G401 (cell line): Measurements from ENCODE around the gene KCNK15. TPM values are rescaled to one million over a fixed set of nuclear protein-coding genes. Genes with fewer than 3 reads are reported as not detected.
A peak's percentile ranks its signal among the peaks of the same experiment; 100 is the strongest.

Experiments
- DNase-seq: peaks from one replicate; pipeline ENCODE4 v3.0.0-alpha.2; 2015; ENCODE audit warnings: low spot score
- in situ Hi-C: cut with HindIII; loops from 2 replicates; pipeline ENCODE4 v1.10.0; 2016; ENCODE audit warnings: low sequenced_read_pairs, mixed read lengths
- total RNA-seq: library from RNA; depleted of rRNA; stranded (reverse); fragments of >200 nt; shearing (Covaris generic); gene quantifications from 2 replicates; pipeline ENCODE4 v1.2.3, GENCODE V29; 2014

KCNK15 gene
- total RNA-seq, 1 experiment from 2014 or later, result 17.9 TPM

GRCh38 chr20:44772636-44773035, 27.0 kb downstream of the KCNK15 start:
- no peak for DNase-seq
- in situ Hi-C loops, result no loop called here

GRCh38 chr20:44773070-44773829, 27.6 kb downstream of the KCNK15 start:
- no peak for DNase-seq
- in situ Hi-C loops, result no loop called here

DNA sequence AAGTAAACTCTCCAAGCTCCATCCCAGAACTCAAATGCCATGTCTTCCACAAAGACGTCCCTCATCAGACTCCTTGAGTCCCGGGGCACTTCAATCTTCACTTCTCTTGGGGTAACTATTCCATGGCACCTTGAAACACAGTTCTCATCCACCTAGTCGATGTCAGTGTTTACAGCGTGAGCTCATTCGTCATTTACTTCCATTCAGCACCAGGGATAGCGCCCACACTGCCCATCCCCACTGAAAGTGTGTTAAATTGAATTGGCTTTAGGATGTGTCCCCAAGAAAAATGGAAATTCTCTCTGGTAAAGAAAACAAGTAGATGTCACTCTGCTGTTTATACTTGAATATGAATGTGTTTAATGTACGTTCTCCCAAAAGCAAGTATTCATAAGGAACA, 31.3 kb downstream of the KCNK15 start:
- in situ Hi-C loops, result no loop called here
- DNase-seq, result no peak

GRCh38 chr20:44780226-44780625, 34.6 kb downstream of the KCNK15 start:
- no peak for DNase-seq

GRCh38 chr20:44781118-44781517, 35.5 kb downstream of the KCNK15 start:
- in situ Hi-C loops, result no loop called here
- no peak for DNase-seq

More at GRCh38 chr20:44780226-44780625, 34.6 kb downstream of the KCNK15 start:
- in situ Hi-C loops, result no loop called here

- DNase-seq, result no peak
- in situ Hi-C loops, result no loop called here
Measured at GRCh38 chr20:44781791-44782190, 36.1 kb downstream of the KCNK15 start.

- in situ Hi-C loops, result no loop called here
- no peak for DNase-seq
Measured at GRCh38 chr20:44784688-44785087, 39.0 kb downstream of the KCNK15 start.

GRCh38 chr20:44785768-44786167, 40.1 kb downstream of the KCNK15 start:
- no peak for DNase-seq
- in situ Hi-C loops, result no loop called here

GRCh38 chr20:44787299-44787698, 41.6 kb downstream of the KCNK15 start:
- in situ Hi-C loops, result no loop called here

DNA sequence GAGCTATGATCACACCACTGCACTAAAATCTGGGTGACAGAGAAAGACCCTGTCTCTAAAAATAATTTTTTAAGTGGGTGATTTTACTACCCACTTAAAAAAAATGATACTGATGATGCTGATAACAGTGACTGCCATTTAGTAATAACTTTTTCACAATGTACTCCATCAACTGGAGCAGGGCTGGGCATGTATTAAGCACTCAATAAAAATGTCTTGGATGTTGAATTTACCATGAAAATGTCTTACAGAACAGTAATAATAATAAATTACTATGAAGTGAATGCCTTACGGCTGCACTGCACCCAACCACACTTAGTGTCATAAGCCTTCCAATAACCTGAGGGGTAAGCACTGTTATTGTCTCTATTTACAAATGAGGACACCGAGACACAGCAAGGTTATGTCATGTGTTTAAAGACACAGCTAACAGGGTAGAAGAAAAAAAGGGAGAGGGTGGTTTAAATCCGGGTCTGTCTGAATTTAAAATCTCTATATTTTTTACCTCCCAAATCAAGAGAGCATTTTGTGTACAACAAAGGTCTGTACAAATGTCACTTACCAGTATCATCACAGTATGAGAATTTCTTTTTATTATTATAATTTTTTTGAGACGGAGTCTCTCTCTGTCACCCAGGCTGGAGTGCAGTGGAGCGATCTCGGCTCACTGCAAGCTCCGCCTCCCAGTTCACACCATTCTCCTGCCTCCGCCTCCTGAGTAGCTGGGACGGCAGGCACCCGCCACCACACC, 43.2 kb downstream of the KCNK15 start:
- no peak for DNase-seq
- in situ Hi-C loops, result no loop called here

More at GRCh38 chr20:44787299-44787698, 41.6 kb downstream of the KCNK15 start:
- DNase-seq, result no peak

DNA sequence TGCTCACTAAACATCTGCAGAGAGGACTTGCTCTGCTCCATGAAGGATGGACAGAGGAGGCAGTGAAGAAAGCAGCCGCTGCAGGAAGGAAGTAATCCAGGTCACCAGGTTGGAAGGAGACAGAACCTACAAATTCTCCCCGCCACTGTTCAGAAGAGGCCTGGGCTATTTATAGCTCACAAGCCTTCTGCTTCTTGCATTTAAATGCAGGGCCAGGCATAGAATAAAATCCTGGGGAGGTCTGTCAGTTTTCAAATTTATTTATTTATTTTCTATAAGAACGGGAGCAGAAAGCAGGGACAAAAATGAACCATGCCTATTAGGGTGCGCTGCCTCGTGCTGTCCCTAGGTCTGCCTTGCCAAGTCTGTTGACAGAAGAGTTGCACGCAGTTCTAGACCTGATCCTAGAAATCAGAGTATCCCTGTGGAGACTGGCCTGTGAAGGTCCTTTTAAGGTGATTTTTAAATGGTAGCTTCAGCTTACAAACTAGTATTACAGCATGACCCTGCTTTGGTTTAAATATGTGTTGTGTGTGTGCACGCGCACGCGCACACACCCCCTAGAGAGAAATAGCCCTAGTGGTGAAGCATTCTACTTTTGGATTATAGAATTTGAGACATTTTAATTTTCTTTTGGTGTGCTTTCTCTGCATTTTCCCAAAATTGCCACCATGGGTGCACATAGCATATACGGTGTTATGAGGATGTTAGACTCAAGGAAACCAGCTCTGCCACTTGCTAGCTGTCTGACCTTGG, 45.2 kb downstream of the KCNK15 start:
- in situ Hi-C loops, result no loop called here
- DNase-seq, result peak; percentile 55

GRCh38 chr20:44792796-44793195, 47.1 kb downstream of the KCNK15 start:
- in situ Hi-C loops, result no loop called here
- DNase-seq, result no peak

GRCh38 chr20:44795836-44796235, 50.2 kb downstream of the KCNK15 start:
- in situ Hi-C loops, result no loop called here
- no peak for DNase-seq

GRCh38 chr20:44796311-44796710, 50.6 kb downstream of the KCNK15 start:
- in situ Hi-C loops, result no loop called here

DNA sequence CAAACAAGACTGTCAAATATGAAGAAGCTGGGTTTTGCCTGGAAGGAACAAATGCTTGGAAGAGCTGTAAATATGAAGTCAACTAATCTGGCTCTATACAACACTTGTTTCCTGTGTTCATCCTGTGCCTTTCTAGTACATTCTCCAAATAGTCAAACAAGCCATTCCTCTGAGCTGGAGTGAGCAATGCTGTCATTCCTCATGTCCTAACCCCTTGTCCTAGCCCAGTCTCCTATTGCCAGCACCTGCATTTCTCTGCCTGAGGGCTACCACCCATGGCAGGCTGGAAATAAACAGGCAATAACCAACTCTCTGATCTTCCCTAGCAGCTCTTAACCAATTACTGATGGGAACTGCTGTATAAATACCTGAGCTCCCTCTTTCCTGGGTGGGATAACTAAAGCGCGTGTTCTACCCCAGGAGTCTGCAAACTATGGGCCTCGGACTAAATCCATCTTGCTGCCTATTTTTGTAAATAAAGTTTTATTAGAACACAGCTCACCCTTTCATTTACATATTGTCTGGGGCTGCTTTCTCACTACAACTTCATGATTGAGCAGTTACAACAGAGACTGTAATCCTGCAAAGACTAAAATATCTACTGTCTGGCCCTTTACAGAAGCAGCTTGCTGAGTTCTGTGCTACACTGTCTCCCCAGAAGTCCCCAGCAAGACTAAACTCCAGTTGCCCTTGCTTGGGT, 51.2 kb downstream of the KCNK15 start:
- in situ Hi-C loops, result no loop called here
- no peak for DNase-seq

More at GRCh38 chr20:44796311-44796710, 50.6 kb downstream of the KCNK15 start:
- no peak for DNase-seq

- no peak for DNase-seq
- in situ Hi-C loops, result no loop called here
Measured at GRCh38 chr20:44799691-44800090, 54.0 kb downstream of the KCNK15 start.

DNA sequence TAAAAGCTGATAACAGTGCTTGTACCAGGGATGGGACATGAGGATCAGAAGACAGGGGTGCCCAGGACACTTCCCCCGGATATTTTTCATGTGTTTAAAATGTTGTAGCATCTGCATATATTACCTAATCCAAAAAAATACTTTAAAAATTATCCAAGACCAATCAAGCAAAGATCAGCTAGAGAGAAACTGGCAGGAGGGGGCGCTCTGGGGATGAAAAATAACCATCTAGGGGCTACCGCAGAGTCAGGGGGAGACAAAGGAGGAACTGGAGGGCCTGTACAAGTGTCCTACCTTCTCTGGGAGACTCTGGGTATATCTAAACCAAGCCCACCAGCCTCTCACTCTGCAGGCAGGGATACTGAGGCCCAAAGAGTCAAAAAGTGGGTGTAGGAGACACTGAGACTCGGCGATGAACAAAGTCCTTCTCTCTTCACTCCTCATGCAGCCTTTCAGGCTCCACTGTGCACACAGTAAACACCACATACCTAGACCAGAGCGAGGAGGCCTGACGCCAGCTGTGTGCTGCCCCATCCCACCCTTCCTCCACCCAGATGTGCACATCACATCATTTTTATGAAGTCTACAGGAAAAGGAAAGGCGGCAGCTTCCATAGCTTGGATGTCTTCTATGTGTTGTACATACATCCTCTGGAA, 54.9 kb downstream of the KCNK15 start:
- in situ Hi-C loops, result no loop called here
- DNase-seq, result no peak
